LNCaP clone FGC (cell line): ENCODE data around the gene APCDD1L.

Experiments
- DNase-seq: peaks from one replicate; pipeline ENCODE4 v3.0.0-alpha.2; 2011; ENCODE audit warnings: low read depth
- H3K4me3 ChIP-seq: 2 replicates; pipeline ENCODE4 v1.5.1; 2011; ENCODE audit warnings: mild to moderate bottlenecking, low read depth, low read length, control low read depth
- CTCF ChIP-seq: IDR thresholded peaks from 2 replicates; pipeline ENCODE4 v1.5.1; 2012; ENCODE audit warnings: mild to moderate bottlenecking; ENCODE audit not compliant: control insufficient read depth, insufficient read depth; ENCODE audit errors: extremely low read depth

APCDD1L gene

GRCh38 chr20:58531063-58531462, 15.9 kb upstream of the APCDD1L start:
- TF ChIP-seq CTCF: no peak
- no peak for DNase-seq

GRCh38 chr20:58528412-58528811, 13.2 kb upstream of the APCDD1L start:
- no peak overlapping the region for H3K4me3 ChIP-seq
- no peak for TF ChIP-seq CTCF
- DNase-seq: no peak

More at GRCh38 chr20:58531063-58531462, 15.9 kb upstream of the APCDD1L start:
- no peak overlapping the region for H3K4me3 ChIP-seq

- TF ChIP-seq CTCF: no peak
- DNase-seq: no peak
- H3K4me3 ChIP-seq: no peak overlapping the region
Measured at GRCh38 chr20:58526411-58526810, 11.2 kb upstream of the APCDD1L start.

GRCh38 chr20:58524814-58525213, 9.6 kb upstream of the APCDD1L start:
- no peak for DNase-seq
- no peak overlapping the region for H3K4me3 ChIP-seq
- no peak for TF ChIP-seq CTCF

GRCh38 chr20:58523971-58524315, 8.7 kb upstream of the APCDD1L start:
- no peak for DNase-seq

GRCh38 chr20:58523072-58523970, 8.1 kb upstream of the APCDD1L start:
- TF ChIP-seq CTCF: no peak
- no peak for DNase-seq

More at GRCh38 chr20:58523971-58524315, 8.7 kb upstream of the APCDD1L start:
- H3K4me3 ChIP-seq: no peak overlapping the region
- TF ChIP-seq CTCF: no peak

GRCh38 chr20:58522666-58523065, 7.5 kb upstream of the APCDD1L start:
- no peak for DNase-seq
- H3K4me3 ChIP-seq: no peak overlapping the region
- no peak for TF ChIP-seq CTCF

More at GRCh38 chr20:58523072-58523970, 8.1 kb upstream of the APCDD1L start:
- no peak overlapping the region for H3K4me3 ChIP-seq
